Body of pancreas (tissue), 4 donors: Measurements from ENCODE around the gene TMEM167B.

Experiments used
- CTCF ChIP-seq, 7 experiments: fragments of 450-650 bp in 4 of 7; fragments of 200-600 bp in 3 of 7; sonication (generic) in 3 of 7; IDR thresholded peaks; one replicate each; pipeline ENCODE4 v1.5.1; 2016 to 2019; ENCODE audit warnings: antibody characterized with exemption in 7 of 7
- POLR2A ChIP-seq, 3 donors: fragments of 450-650 bp; IDR thresholded peaks; one replicate each; pipeline ENCODE4 v1.6.1; 2016; ENCODE audit warnings: antibody characterized with exemption in 3 of 3, mild to moderate bottlenecking in 2 of 3

- TF ChIP-seq CTCF (IDR thresholded peaks at IDR 0.05) = no peak
- no peak for TF ChIP-seq POLR2A (IDR thresholded peaks at IDR 0.05)
Observed at GRCh38 chr1:109133002-109133706, 42.6 kb downstream of the TMEM167B start.
